ENCODE measurements around the gene KRT40. TPM values are rescaled to one million over a fixed set of nuclear protein-coding genes. Genes with fewer than 3 reads are reported as not detected.

KRT40 gene
- total RNA-seq, 1 donor from 2014 or later = not detected

DNA sequence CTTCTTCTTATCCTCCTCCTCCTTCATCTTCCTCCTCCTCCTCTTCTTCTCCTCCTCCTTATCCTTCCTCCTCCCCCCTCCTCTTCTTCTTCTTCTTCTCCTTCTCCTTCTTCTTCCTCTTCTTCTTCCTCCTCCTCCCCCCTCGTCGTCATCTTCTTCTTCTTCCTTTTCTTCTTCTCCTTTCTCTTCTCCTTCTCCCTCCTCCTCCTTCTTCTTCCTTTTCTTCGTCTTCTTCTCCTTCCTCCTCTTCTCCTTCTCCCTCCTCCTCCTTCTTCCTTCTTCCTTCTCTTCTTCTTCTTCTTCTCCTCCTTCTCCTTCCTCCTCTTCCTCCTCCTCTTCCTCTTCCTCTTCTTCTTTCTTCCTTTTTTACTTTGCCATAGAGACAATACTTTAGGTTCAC, 41.6 kb downstream of the KRT40 start:
- no peaks in the 10 kb centered on the region for H3K27me3 Mint-ChIP-seq (ENCODE audit: unreplicated experiment)
- TF ChIP-seq, protein P1, sequence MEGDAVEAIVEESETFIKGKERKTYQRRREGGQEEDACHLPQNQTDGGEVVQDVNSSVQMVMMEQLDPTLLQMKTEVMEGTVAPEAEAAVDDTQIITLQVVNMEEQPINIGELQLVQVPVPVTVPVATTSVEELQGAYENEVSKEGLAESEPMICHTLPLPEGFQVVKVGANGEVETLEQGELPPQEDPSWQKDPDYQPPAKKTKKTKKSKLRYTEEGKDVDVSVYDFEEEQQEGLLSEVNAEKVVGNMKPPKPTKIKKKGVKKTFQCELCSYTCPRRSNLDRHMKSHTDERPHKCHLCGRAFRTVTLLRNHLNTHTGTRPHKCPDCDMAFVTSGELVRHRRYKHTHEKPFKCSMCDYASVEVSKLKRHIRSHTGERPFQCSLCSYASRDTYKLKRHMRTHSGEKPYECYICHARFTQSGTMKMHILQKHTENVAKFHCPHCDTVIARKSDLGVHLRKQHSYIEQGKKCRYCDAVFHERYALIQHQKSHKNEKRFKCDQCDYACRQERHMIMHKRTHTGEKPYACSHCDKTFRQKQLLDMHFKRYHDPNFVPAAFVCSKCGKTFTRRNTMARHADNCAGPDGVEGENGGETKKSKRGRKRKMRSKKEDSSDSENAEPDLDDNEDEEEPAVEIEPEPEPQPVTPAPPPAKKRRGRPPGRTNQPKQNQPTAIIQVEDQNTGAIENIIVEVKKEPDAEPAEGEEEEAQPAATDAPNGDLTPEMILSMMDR (IDR thresholded peaks at IDR 0.05; ENCODE audit: unreplicated experiment) = no peak
- H3K9me3 Mint-ChIP-seq (ENCODE audit: unreplicated experiment) = no peaks in the 10 kb centered on the region
- H3K4me1 Mint-ChIP-seq (ENCODE audit: unreplicated experiment) = no peaks in the 10 kb centered on the region
- no peak overlapping the region for H3K4me3 Mint-ChIP-seq (ENCODE audit: unreplicated experiment)
- no peak for DNase-seq (ENCODE audit: low spot score)
- no peak overlapping the region for H3K27ac Mint-ChIP-seq (ENCODE audit: unreplicated experiment)
- no peaks in the 10 kb centered on the region for H3K36me3 Mint-ChIP-seq (ENCODE audit: low read depth, unreplicated experiment)

DNA sequence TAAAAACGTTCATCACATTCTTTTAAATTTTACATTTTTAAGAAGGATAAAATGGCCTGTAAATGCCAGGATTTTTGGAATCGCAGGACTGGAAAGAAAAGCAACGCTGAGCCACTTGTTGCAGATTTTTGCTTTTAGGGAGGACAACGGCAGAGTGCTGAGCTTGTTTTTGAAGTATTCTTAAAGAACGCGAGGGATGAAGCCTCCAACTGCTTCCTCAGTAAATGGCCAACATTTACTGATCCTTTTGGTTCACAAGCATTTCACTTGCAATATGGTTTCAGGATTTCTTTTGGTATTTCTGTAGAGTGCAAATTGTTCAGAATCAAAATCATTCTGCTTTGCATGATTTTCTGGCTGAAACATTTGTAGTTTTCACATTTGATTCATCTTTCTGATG, 43.9 kb downstream of the KRT40 start:
- Mint-ChIP-seq H3K4me3 (ENCODE audit: unreplicated experiment) (no peak overlapping the region), H3K9me3 (ENCODE audit: unreplicated experiment) (no peaks in the 10 kb centered on the region), H3K27me3 (ENCODE audit: unreplicated experiment) (no peaks in the 10 kb centered on the region), H3K27ac (ENCODE audit: unreplicated experiment) (no peak overlapping the region), H3K4me1 (ENCODE audit: unreplicated experiment) (no peaks in the 10 kb centered on the region), H3K36me3 (ENCODE audit: low read depth, unreplicated experiment) (no peaks in the 10 kb centered on the region)
- TF ChIP-seq, protein P1 (IDR thresholded peaks at IDR 0.05; ENCODE audit: unreplicated experiment) = no peak
- DNase-seq (ENCODE audit: low spot score) = no peak

DNA sequence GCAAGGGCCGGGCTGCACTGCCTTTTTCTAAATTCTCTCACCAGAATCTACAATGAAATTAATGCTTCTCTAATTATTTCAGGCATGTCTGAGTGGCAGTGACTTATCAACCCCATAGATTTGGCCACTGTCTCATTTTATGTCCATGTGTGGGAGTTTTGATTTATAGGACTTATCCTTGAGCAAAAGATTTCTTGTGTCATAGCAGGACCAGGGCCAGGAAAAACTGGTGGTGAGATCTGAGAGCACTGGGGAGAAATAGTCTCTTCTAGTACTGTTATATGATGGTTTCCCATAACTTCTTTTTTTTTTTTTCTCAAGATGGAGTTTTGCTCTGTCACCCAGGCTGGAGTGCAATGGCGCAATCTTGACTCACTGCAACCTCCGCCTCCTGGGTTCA, 45.1 kb downstream of the KRT40 start:
- no peak overlapping the region for H3K27ac Mint-ChIP-seq (ENCODE audit: unreplicated experiment)
- H3K36me3 Mint-ChIP-seq (ENCODE audit: low read depth, unreplicated experiment) = no peaks in the 10 kb centered on the region
- no peaks in the 10 kb centered on the region for H3K4me1 Mint-ChIP-seq (ENCODE audit: unreplicated experiment)
- H3K9me3 Mint-ChIP-seq (ENCODE audit: unreplicated experiment) = no peaks in the 10 kb centered on the region
- H3K27me3 Mint-ChIP-seq (ENCODE audit: unreplicated experiment) = peaks cover 3% of the 10 kb centered on the region
- TF ChIP-seq, protein P1 (IDR thresholded peaks at IDR 0.05; ENCODE audit: unreplicated experiment) = no peak
- no peak overlapping the region for H3K4me3 Mint-ChIP-seq (ENCODE audit: unreplicated experiment)
- DNase-seq (ENCODE audit: low spot score) = no peak

DNA sequence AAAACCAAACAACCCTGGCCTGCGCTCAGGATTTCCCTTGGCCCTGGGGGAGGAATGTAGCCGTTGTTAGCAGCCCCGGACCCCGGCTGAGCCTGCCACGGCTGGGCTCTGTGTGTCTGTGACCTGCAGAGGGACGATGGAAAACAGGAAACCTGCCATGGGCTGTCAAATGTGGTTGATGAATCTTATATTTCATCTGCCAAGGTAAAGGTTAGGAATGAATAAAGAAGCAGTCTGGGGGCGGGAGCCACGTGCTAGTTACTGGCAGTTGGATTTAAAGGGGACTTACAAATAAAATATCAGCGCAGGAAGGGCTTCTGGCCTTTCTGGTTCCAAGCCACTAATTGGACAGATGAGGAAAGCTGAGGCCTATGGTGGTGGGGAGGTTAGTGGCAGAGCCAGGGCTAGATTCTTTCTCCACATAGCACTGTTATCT, 46.7 kb downstream of the KRT40 start, which contains the start of gene KRT23:
Gene KRT23 (minus strand): TSS at position 263 of the 436 bp plus-strand sequence. CDS start 1,043 bp downstream, outside the sequence.
- TF ChIP-seq, protein P1 (IDR thresholded peaks at IDR 0.05; ENCODE audit: unreplicated experiment) = no peak
- H3K4me1 Mint-ChIP-seq (ENCODE audit: unreplicated experiment) = no peaks in the 10 kb centered on the region
- H3K27me3 Mint-ChIP-seq (ENCODE audit: unreplicated experiment) = peaks cover 3% of the 10 kb centered on the region
- H3K36me3 Mint-ChIP-seq (ENCODE audit: low read depth, unreplicated experiment) = no peaks in the 10 kb centered on the region
- no peak for DNase-seq (ENCODE audit: low spot score)
- H3K9me3 Mint-ChIP-seq (ENCODE audit: unreplicated experiment) = no peaks in the 10 kb centered on the region
- no peak within 1 kb of the TSS for H3K27ac Mint-ChIP-seq (ENCODE audit: unreplicated experiment)
- no peak within 1 kb of the TSS for H3K4me3 Mint-ChIP-seq (ENCODE audit: unreplicated experiment)

DNA sequence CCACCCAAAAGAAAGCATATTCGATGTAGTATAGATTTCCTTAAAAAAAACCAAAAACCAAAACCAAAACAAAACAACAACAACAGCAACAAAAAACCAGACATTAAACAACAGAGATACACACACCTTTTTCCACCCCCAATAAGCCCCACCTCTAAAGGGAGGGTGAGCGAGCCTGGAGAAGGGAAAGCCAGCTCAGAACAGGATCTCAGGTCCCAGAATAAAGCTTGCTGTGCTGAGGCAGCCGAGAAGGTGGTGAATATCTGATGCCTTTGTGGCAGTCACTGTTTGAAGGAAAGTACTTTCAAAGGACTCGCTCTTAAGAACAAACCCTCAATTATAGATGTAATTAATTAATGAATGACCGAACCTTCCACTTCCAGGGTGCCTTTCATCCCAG, 47.1 kb downstream of the KRT40 start:
- H3K27ac Mint-ChIP-seq (ENCODE audit: unreplicated experiment) = no peak overlapping the region
- H3K9me3 Mint-ChIP-seq (ENCODE audit: unreplicated experiment) = no peaks in the 10 kb centered on the region
- TF ChIP-seq, protein P1 (IDR thresholded peaks at IDR 0.05; ENCODE audit: unreplicated experiment) = no peak
- peaks cover 3% of the 10 kb centered on the region for H3K27me3 Mint-ChIP-seq (ENCODE audit: unreplicated experiment)
- H3K4me3 Mint-ChIP-seq (ENCODE audit: unreplicated experiment) = no peak overlapping the region
- H3K4me1 Mint-ChIP-seq (ENCODE audit: unreplicated experiment) = no peaks in the 10 kb centered on the region
- H3K36me3 Mint-ChIP-seq (ENCODE audit: low read depth, unreplicated experiment) = no peaks in the 10 kb centered on the region
- DNase-seq (ENCODE audit: low spot score) = no peak

All from endothelial cell (in vitro differentiated cells).